Inflammatory macrophage treated with lipopolysaccharide for 1 hour (primary cell): ENCODE data around the gene EXPH5.

Source experiments
- DNase-seq, 2 donors: peaks; one replicate each; pipeline ENCODE4 v3.0.0-alpha.2; 2020 to 2022

The EXPH5 gene

GRCh38 chr11:108559904-108560303 is 33.7 kb downstream of the EXPH5 start:
- no peak for DNase-seq

GRCh38 chr11:108559340-108559739 is 34.2 kb downstream of the EXPH5 start:
- no peak for DNase-seq

GRCh38 chr11:108558222-108558621 is 35.3 kb downstream of the EXPH5 start:
- DNase-seq = no peak

GRCh38 chr11:108556019-108556418 is 37.5 kb downstream of the EXPH5 start:
- DNase-seq = no peak

GRCh38 chr11:108551651-108552462 is 41.7 kb downstream of the EXPH5 start:
- no peak for DNase-seq

- no peak for DNase-seq
Observed at GRCh38 chr11:108549319-108549885, 44.2 kb downstream of the EXPH5 start.

GRCh38 chr11:108545909-108546501 is 47.6 kb downstream of the EXPH5 start:
- DNase-seq = no peak

- no peak for DNase-seq
Observed at GRCh38 chr11:108543316-108543964, 50.1 kb downstream of the EXPH5 start.

GRCh38 chr11:108541531-108541930 is 52.0 kb downstream of the EXPH5 start:
- DNase-seq = no peak

- DNase-seq = no peak
Observed at GRCh38 chr11:108538502-108538901, 55.1 kb downstream of the EXPH5 start.

- DNase-seq = no peak
Observed at GRCh38 chr11:108538022-108538424, 55.5 kb downstream of the EXPH5 start.

- DNase-seq = no peak
Observed at GRCh38 chr11:108536783-108537182, 56.8 kb downstream of the EXPH5 start.

- DNase-seq = no peak
Observed at GRCh38 chr11:108535384-108535955, 58.1 kb downstream of the EXPH5 start.

- no peak for DNase-seq
Observed at GRCh38 chr11:108534274-108534882, 59.2 kb downstream of the EXPH5 start.

- no peak for DNase-seq
Observed at GRCh38 chr11:108530426-108530825, 63.1 kb downstream of the EXPH5 start.

GRCh38 chr11:108527382-108527781 is 66.2 kb downstream of the EXPH5 start:
- DNase-seq = no peak

- no peak for DNase-seq
Observed at GRCh38 chr11:108525161-108525560, 68.4 kb downstream of the EXPH5 start.

GRCh38 chr11:108524422-108524821 is 69.1 kb downstream of the EXPH5 start:
- no peak for DNase-seq

- DNase-seq = no peak
Observed at GRCh38 chr11:108522318-108522717, 71.2 kb downstream of the EXPH5 start.

- DNase-seq = no peak
Observed at GRCh38 chr11:108518581-108518980, 75.0 kb downstream of the EXPH5 start.

GRCh38 chr11:108516125-108516524 is 77.4 kb downstream of the EXPH5 start:
- DNase-seq = no peak

- DNase-seq = no peak
Observed at GRCh38 chr11:108512708-108513107, 80.9 kb downstream of the EXPH5 start.
